ENCODE data around the gene ADAMTSL1. TPM values are rescaled to one million over a fixed set of nuclear protein-coding genes. Genes with fewer than 3 reads are reported as not detected.

ADAMTSL1 gene
- total RNA-seq, 2 experiments from 2014 or later, result not detected

DNA sequence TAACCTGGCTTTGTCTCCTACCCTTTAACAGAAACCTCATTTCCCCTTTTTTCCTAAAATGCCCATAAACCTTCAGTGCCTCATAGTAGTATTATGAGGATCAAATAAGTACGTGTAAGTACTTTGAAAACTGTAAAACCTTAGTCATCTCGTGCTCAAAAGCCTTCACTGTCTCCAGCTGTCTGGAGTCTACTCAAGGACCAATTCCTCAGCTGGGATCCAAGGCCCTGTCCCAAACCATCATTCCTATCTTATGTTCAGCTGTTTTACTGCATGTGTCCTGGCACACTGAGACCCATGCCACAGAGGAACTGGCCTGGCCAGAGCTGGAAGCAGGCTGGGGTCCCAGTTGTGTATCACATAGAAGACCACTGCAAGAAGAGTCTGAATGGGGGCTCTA is 15.9 kb downstream of the ADAMTSL1 start:
- POLR2A ChIA-PET, result no interaction called here
- Mint-ChIP-seq H3K36me3 (ENCODE audit: low read depth) (no peaks in the 10 kb centered on the region), H3K4me1 (no peaks in the 10 kb centered on the region), H3K27me3 (peaks cover 6% of the 10 kb centered on the region), H3K4me3 (no peak overlapping the region), H3K27ac (no peak overlapping the region), H3K9me3 (ENCODE audit: low read depth) (no peaks in the 10 kb centered on the region)
- DNase-seq (no peak), ATAC-seq (no peak)
- intact Hi-C loops (cut with DNase I, micrococcal nuclease), result no loop called here
- CTCF ChIA-PET, result interaction anchor here (0.9 kb wide), 1 partner anchor 31 kb away, joined by 3 read pairs; no protein-coding TSS in a partner anchor

DNA sequence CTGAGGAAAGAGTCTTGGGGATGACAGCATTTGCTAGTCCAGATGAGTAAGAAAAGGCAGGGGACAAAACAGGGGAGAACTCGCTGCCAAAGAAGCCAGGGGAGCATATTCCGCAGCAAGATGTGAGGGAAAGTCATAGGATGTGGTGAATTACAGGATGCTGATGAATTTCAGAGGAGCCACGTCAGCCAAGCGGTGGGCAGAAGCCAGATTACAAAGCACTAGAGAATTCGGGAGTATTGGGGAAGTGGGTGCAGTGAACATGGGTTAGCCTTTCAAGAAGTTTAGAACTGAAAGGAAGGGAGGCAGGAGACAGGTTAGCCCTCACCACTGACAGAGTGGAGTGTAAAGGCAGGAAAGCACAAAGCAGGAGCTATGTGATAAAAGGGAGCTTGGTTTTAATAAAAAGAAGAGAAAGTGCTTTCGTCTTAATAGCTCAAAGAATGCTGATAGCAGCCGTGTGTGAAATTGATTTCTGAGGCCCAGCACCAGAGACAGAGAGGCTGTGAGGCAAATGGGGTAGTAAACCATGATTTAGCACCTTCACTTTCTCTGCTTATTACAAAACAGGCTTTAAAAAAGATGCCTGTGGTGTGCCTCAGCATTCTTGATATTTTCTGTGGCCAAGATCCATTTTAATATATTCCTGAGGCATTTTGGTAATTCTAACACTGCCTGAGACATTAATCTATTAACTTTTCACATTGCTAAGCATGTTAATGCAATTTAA is 16.9 kb downstream of the ADAMTSL1 start:
- H3K4me1 Mint-ChIP-seq, result no peaks in the 10 kb centered on the region
- intact Hi-C loops (cut with DNase I, micrococcal nuclease), result no loop called here
- POLR2A ChIA-PET, result no interaction called here
- CTCF ChIA-PET, result interaction anchor here (0.9 to 1.4 kb wide), 2 partner anchors 32 to 58 kb away, joined by 3 to 4 read pairs; no protein-coding TSS in a partner anchor
- peaks cover 6% of the 10 kb centered on the region for H3K27me3 Mint-ChIP-seq
- ATAC-seq, result no peak
- no peaks in the 10 kb centered on the region for H3K9me3 Mint-ChIP-seq (ENCODE audit: low read depth)
- no peak for DNase-seq
- no peaks in the 10 kb centered on the region for H3K36me3 Mint-ChIP-seq (ENCODE audit: low read depth)
- H3K4me3 Mint-ChIP-seq, result no peak overlapping the region
- H3K27ac Mint-ChIP-seq, result no peak overlapping the region

GRCh38 chr9:18492612-18493011 is 18.7 kb downstream of the ADAMTSL1 start:
- ATAC-seq, result no peak
- Mint-ChIP-seq H3K4me1 (no peaks in the 10 kb centered on the region), H3K4me3 (no peak overlapping the region), H3K27ac (no peak overlapping the region), H3K9me3 (ENCODE audit: low read depth) (no peaks in the 10 kb centered on the region), H3K27me3 (peaks cover 5% of the 10 kb centered on the region), H3K36me3 (ENCODE audit: low read depth) (no peaks in the 10 kb centered on the region)
- intact Hi-C loops (cut with DNase I, micrococcal nuclease), result no loop called here
- DNase-seq, result no peak
- POLR2A ChIA-PET, result no interaction called here
- CTCF ChIA-PET, result interaction anchor here (1.1 kb wide), 1 partner anchor 15 kb away, joined by 3 read pairs; no protein-coding TSS in a partner anchor

DNA sequence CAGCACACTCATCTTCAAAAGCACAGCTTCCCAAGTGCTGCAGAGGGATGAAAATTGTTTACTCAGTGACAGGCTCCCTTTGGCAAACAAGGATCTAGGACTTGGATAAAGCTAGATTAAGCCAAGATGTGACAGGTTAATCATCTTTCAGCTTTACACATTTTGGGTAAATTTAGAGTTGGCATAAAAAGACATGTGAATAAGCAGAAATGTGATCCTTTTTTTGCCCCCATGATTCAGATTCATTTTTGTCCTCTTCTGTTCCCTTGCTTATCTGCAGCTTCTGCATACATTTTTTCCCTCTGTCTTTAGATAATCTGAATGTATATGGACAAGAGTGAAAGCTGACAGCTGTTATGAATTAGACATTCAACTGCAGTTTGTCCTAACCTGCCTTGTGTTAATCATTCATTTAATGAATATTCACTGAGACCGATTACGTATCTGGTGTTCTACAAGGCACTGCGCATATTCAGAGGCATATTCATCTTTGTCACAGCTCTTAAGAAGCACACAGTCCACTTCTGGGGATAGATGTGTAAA is 19.6 kb downstream of the ADAMTSL1 start:
- intact Hi-C loops (cut with DNase I, micrococcal nuclease), result no loop called here
- Mint-ChIP-seq H3K36me3 (ENCODE audit: low read depth) (no peaks in the 10 kb centered on the region), H3K27me3 (peaks cover 5% of the 10 kb centered on the region), H3K4me1 (no peaks in the 10 kb centered on the region), H3K4me3 (no peak overlapping the region), H3K9me3 (ENCODE audit: low read depth) (no peaks in the 10 kb centered on the region), H3K27ac (no peak overlapping the region)
- ChIA-PET CTCF (no interaction called here), POLR2A (no interaction called here)
- ATAC-seq, result no peak
- DNase-seq, result no peak

GRCh38 chr9:18495065-18495464 is 21.1 kb downstream of the ADAMTSL1 start:
- no peak for DNase-seq
- H3K9me3 Mint-ChIP-seq (ENCODE audit: low read depth), result no peaks in the 10 kb centered on the region
- no peak for ATAC-seq
- H3K27ac Mint-ChIP-seq, result no peak overlapping the region
- CTCF ChIA-PET, result no interaction called here
- no peak overlapping the region for H3K4me3 Mint-ChIP-seq
- intact Hi-C loops (cut with DNase I, micrococcal nuclease), result no loop called here
- POLR2A ChIA-PET, result no interaction called here
- H3K27me3 Mint-ChIP-seq, result peaks cover 5% of the 10 kb centered on the region
- no peaks in the 10 kb centered on the region for H3K36me3 Mint-ChIP-seq (ENCODE audit: low read depth)
- no peaks in the 10 kb centered on the region for H3K4me1 Mint-ChIP-seq

DNA sequence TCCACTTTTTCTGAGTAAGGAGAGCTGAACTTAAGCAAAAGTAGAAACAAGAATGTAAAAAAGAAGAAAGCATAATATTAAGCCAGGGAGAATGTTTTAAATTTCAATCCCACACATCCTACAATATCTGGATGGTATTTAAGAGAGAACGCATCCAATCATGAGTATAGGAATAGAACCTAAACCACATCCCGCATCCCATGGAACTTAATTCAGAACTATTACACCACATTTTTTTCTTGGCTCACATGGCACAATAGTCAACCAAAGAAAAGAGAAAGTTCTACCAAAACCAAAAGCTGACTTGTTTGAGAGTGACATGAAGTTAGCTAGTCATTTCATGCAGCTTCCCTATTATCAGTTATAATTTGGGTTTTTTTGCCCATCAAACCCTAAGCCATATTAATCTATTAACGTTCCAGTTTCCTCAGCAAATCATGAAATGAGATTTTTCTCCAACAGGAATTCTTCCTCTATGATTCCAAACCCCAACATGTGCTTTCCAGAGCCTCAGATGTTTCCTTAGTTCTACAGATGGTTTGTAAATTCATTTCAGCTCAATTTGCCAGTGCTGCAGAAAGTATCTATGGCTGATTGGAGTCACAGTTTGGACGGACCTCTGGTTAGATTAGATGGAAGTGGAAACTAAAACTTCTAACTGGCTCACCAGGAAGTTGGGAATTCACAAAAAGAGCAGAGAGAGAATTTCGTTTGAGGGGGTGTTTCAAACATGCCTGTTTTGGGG is 22.5 kb downstream of the ADAMTSL1 start:
- H3K9me3 Mint-ChIP-seq (ENCODE audit: low read depth), result no peaks in the 10 kb centered on the region
- ATAC-seq, result no peak
- ChIA-PET CTCF (interaction anchor here (1.0 kb wide), 1 partner anchor 54 kb away, joined by 3 read pairs; no protein-coding TSS in a partner anchor), POLR2A (no interaction called here)
- DNase-seq, result no peak
- H3K4me1 Mint-ChIP-seq, result no peaks in the 10 kb centered on the region
- no peaks in the 10 kb centered on the region for H3K36me3 Mint-ChIP-seq (ENCODE audit: low read depth)
- H3K4me3 Mint-ChIP-seq, result no peak overlapping the region
- intact Hi-C loops (cut with DNase I, micrococcal nuclease), result no loop called here
- H3K27me3 Mint-ChIP-seq, result peaks cover 5% of the 10 kb centered on the region
- H3K27ac Mint-ChIP-seq, result no peak overlapping the region

- CTCF ChIA-PET, result no interaction called here
- Mint-ChIP-seq H3K9me3 (ENCODE audit: low read depth) (no peaks in the 10 kb centered on the region), H3K27me3 (peaks cover 2% of the 10 kb centered on the region), H3K27ac (no peak overlapping the region), H3K36me3 (ENCODE audit: low read depth) (no peaks in the 10 kb centered on the region), H3K4me1 (no peaks in the 10 kb centered on the region), H3K4me3 (no peak overlapping the region)
- DNase-seq (no peak), ATAC-seq (no peak)
- intact Hi-C loops (cut with DNase I, micrococcal nuclease), result no loop called here
- POLR2A ChIA-PET, result interaction anchor here (0.6 kb wide), 1 partner anchor 147 kb away, joined by 3 read pairs; no protein-coding TSS in a partner anchor
Measured at GRCh38 chr9:18499062-18499461, 25.1 kb downstream of the ADAMTSL1 start.

DNA sequence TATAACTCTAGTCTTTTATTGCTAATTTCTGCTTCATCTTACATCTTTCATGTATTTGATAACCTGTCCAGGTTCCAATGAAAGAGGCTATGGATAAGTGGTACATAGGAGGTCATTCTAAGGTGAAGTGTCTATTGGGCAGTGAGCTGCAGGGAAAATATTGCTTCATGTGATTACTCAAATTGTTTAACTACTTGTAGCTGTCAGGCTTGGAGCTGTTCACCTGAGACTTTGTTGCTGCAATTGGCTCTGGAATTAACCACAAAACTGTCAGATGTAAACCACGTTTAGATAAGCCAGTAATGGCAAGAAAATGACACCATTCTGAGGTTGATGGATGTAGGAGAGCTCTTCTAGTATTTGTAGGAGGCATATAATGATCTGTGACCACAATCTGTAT is 26.0 kb downstream of the ADAMTSL1 start:
- DNase-seq (no peak), ATAC-seq (no peak)
- intact Hi-C loops (cut with DNase I, micrococcal nuclease), result no loop called here
- Mint-ChIP-seq H3K4me1 (no peaks in the 10 kb centered on the region), H3K36me3 (ENCODE audit: low read depth) (no peaks in the 10 kb centered on the region), H3K27me3 (peaks cover 2% of the 10 kb centered on the region), H3K27ac (no peak overlapping the region), H3K4me3 (no peak overlapping the region), H3K9me3 (ENCODE audit: low read depth) (no peaks in the 10 kb centered on the region)
- ChIA-PET POLR2A (no interaction called here), CTCF (interaction anchor here (1.2 kb wide), 1 partner anchor 21 kb away, joined by 3 read pairs; no protein-coding TSS in a partner anchor)

DNA sequence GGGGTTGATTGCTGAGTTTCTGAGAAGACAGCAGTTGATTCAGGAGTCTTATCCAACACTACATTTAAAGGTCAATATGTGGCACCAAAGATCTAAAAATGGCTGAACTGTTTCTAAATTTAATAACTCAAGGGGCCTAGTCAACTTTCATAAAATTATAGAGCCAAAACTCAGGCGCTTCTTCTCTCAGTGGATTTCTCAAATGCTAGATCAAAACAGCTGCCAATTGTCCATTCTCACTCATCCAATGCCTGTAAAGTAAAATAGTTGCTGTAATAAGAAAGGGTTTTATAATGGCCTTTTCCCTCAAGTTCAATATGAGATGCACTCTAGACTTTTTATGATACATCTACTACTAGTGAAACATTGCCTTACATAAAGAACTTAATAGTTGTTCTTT is 26.5 kb downstream of the ADAMTSL1 start:
- ATAC-seq (no peak), DNase-seq (no peak)
- Mint-ChIP-seq H3K36me3 (ENCODE audit: low read depth) (no peaks in the 10 kb centered on the region), H3K27me3 (peaks cover 2% of the 10 kb centered on the region), H3K4me3 (no peak overlapping the region), H3K9me3 (ENCODE audit: low read depth) (no peaks in the 10 kb centered on the region), H3K27ac (no peak overlapping the region), H3K4me1 (no peaks in the 10 kb centered on the region)
- POLR2A ChIA-PET, result no interaction called here
- CTCF ChIA-PET, result interaction anchor here (1.2 kb wide), 1 partner anchor 21 kb away, joined by 3 read pairs; no protein-coding TSS in a partner anchor
- intact Hi-C loops (cut with DNase I, micrococcal nuclease), result no loop called here

DNA sequence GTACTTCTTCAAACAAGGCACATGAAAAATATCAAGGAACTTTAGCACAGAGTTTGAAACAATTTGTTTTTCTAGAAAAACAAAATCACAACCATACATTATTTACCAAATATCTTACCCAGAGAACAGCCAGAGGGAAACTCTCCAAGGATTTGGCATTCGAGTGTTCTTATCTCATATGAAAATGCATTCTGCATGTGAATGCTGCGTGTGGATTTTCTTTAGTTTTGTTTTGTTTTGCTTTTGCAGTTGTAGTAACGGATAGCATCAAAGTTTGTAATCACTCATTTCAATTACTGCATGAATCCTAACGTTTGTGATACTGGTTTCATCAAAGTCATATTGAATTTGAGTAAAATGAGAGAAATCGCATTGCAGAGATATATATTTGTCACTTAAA is 28.0 kb downstream of the ADAMTSL1 start:
- no peak overlapping the region for H3K27ac Mint-ChIP-seq
- CTCF ChIA-PET, result no interaction called here
- no peaks in the 10 kb centered on the region for H3K9me3 Mint-ChIP-seq (ENCODE audit: low read depth)
- no peaks in the 10 kb centered on the region for H3K36me3 Mint-ChIP-seq (ENCODE audit: low read depth)
- no peak for ATAC-seq
- POLR2A ChIA-PET, result no interaction called here
- no peaks in the 10 kb centered on the region for H3K27me3 Mint-ChIP-seq
- H3K4me3 Mint-ChIP-seq, result no peak overlapping the region
- intact Hi-C loops (cut with DNase I, micrococcal nuclease), result no loop called here
- H3K4me1 Mint-ChIP-seq, result no peaks in the 10 kb centered on the region
- DNase-seq, result no peak

- H3K4me1 Mint-ChIP-seq, result no peaks in the 10 kb centered on the region
- ChIA-PET POLR2A (no interaction called here), CTCF (no interaction called here)
- no peaks in the 10 kb centered on the region for H3K27me3 Mint-ChIP-seq
- no peaks in the 10 kb centered on the region for H3K36me3 Mint-ChIP-seq (ENCODE audit: low read depth)
- H3K4me3 Mint-ChIP-seq, result no peak overlapping the region
- no peak for ATAC-seq
- intact Hi-C loops (cut with DNase I, micrococcal nuclease), result no loop called here
- no peak for DNase-seq
- H3K27ac Mint-ChIP-seq, result no peak overlapping the region
- no peaks in the 10 kb centered on the region for H3K9me3 Mint-ChIP-seq (ENCODE audit: low read depth)
Measured at GRCh38 chr9:18502546-18502945, 28.6 kb downstream of the ADAMTSL1 start.

DNA sequence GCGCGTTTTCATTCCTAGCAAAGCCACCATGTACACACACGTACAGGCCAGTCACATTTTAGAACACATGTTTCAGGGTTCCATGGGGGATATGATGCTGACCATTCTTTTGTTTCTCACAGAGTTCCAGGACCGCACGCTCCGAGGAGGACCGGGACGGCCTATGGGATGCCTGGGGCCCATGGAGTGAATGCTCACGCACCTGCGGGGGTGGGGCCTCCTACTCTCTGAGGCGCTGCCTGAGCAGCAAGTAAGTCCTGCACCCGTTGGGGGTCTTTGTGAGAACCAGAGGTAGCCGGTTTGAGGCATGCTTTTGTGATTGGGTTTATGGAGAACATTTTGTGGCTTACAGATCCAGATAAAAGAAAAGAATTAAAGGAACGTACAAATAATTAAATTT is 30.8 kb downstream of the ADAMTSL1 start:
- Mint-ChIP-seq H3K9me3 (ENCODE audit: low read depth) (no peaks in the 10 kb centered on the region), H3K4me1 (no peaks in the 10 kb centered on the region), H3K27me3 (no peaks in the 10 kb centered on the region), H3K4me3 (no peak overlapping the region), H3K27ac (no peak overlapping the region), H3K36me3 (ENCODE audit: low read depth) (no peaks in the 10 kb centered on the region)
- POLR2A ChIA-PET, result no interaction called here
- intact Hi-C loops (cut with DNase I, micrococcal nuclease), result no loop called here
- no peak for ATAC-seq
- CTCF ChIA-PET, result interaction anchor here (0.8 kb wide), 1 partner anchor 252 kb away, joined by 3 read pairs; no protein-coding TSS in a partner anchor
- no peak for DNase-seq

All from activated CD4-positive, alpha-beta T cell treated with anti-CD3 and anti-CD28 coated beads for 36 hours (primary cell).